B cell (primary cell): ENCODE data around the gene GPR156. TPM values are rescaled to one million over a fixed set of nuclear protein-coding genes. Genes with fewer than 3 reads are reported as not detected.

Experiments
- ATAC-seq: fragments of 200-7000 bp; cut with Tn5 transposase; one replicate; pipeline ENCODE4 v1.10.0; 2021; ENCODE audit warnings: low read depth, mild to moderate bottlenecking, moderate number of reproducible peaks, moderate library complexity
- CTCF ChIA-PET: fragments of 350-600 bp; sonication (Branson Sonifier 250); formaldehyde crosslinking; loops from one replicate; lab custom pipeline; 2021; ENCODE audit warnings: antibody characterized with exemption, inconsistent platforms; lab: Charles Lee
- POLR2A ChIA-PET: fragments of 350-600 bp; sonication (Branson Sonifier 250); formaldehyde crosslinking; loops from one replicate; lab custom pipeline; 2021; ENCODE audit warnings: antibody characterized with exemption; lab: Charles Lee
- DNase-seq: peaks from one replicate; pipeline ENCODE4 v3.0.0; 2013
- H2AFZ ChIP-seq: 2 replicates; pipeline ENCODE4 v1.6.1; 2012; ENCODE audit warnings: mild to moderate bottlenecking, low read depth, low read length; ENCODE audit not compliant: insufficient read depth, poor library complexity, severe bottlenecking
- H3K27ac ChIP-seq, 2 donors: 1 replicate in 1 of 2; 2 replicates in 1 of 2; pipeline ENCODE4 v1.5.1; 2012 to 2013; ENCODE audit warnings: low read length in 2 of 2, mild to moderate bottlenecking in 2 of 2, moderate library complexity in 1 of 2
- H3K27me3 ChIP-seq, 4 experiments: fragments of 200-600 bp in 1 of 4; sonication (generic) in 1 of 4; replicated peaks in 1 of 4; 1 replicate in 2 of 4; 2 replicates in 2 of 4; pipeline versions ENCODE4 v1.6.1 to v1.7.0; 2013 to 2016; ENCODE audit warnings: low read length in 3 of 4, mild to moderate bottlenecking in 2 of 4, mixed read lengths in 1 of 4, moderate library complexity in 1 of 4; ENCODE audit not compliant: insufficient read depth in 4 of 4, control insufficient read depth in 3 of 4; ENCODE audit errors: control extremely low read depth in 1 of 4
- H3K36me3 ChIP-seq, 2 experiments: replicated peaks in 1 of 2; 1 replicate in 1 of 2; 2 replicates in 1 of 2; pipeline versions ENCODE4 v1.6.1 to v1.7.1; 2013; ENCODE audit warnings: low read length in 1 of 2; ENCODE audit not compliant: insufficient read depth in 2 of 2, control insufficient read depth in 1 of 2; ENCODE audit errors: control extremely low read depth in 1 of 2, extremely low read depth in 1 of 2
- H3K4me1 ChIP-seq, 2 donors: fragments of 200-600 bp in 1 of 2; sonication (generic) in 1 of 2; 1 replicate in 1 of 2; 2 replicates in 1 of 2; pipeline versions ENCODE4 v1.5.1 to v1.6.1; 2013 to 2017; ENCODE audit warnings: low read length in 2 of 2; ENCODE audit not compliant: control insufficient read depth in 2 of 2, insufficient read depth in 2 of 2
- H3K4me2 ChIP-seq: replicated peaks from 2 replicates; pipeline ENCODE3; 2012; ENCODE audit warnings: mild to moderate bottlenecking, low read depth, low read length; ENCODE audit not compliant: poor library complexity, severe bottlenecking
- H3K4me3 ChIP-seq, 5 experiments: fragments of 200-600 bp in 1 of 5; sonication (generic) in 1 of 5; 1 replicate in 3 of 5; 2 replicates in 2 of 5; pipeline versions ENCODE4 v1.5.1 to v1.7.0; 2011 to 2016; ENCODE audit warnings: low read length in 4 of 5, mild to moderate bottlenecking in 4 of 5, low read depth in 2 of 5, control low read depth in 1 of 5, moderate library complexity in 1 of 5; ENCODE audit not compliant: insufficient read depth in 1 of 5; ENCODE audit errors: control extremely low read depth in 1 of 5, extremely low read depth in 1 of 5
- H3K79me2 ChIP-seq: fragments of 200-600 bp; sonication (generic); one replicate; pipeline ENCODE4 v1.6.0; 2016; ENCODE audit warnings: low read length; ENCODE audit not compliant: control insufficient read depth, insufficient read depth
- H3K9ac ChIP-seq: fragments of 200-600 bp; sonication (generic); 2 replicates; pipeline ENCODE4 v1.6.1; 2017; ENCODE audit warnings: mild to moderate bottlenecking, low read length, moderate library complexity
- H3K9me3 ChIP-seq, 3 donors: one replicate each; pipeline versions ENCODE4 v1.6.1 to v1.7.1; 2013; ENCODE audit warnings: low read length in 2 of 3; ENCODE audit not compliant: control insufficient read depth in 2 of 3, insufficient read depth in 1 of 3; ENCODE audit errors: control extremely low read depth in 1 of 3
- H4K20me1 ChIP-seq: 2 replicates; pipeline ENCODE4 v1.6.0; 2012; ENCODE audit warnings: mild to moderate bottlenecking, low read length; ENCODE audit not compliant: insufficient read depth, control insufficient read depth, poor library complexity, severe bottlenecking
- H3K27ac Mint-ChIP-seq: one replicate; pipeline ENCODE4 v1.8.0; 2021; ENCODE audit warnings: mixed read lengths
- H3K27me3 Mint-ChIP-seq: one replicate; pipeline ENCODE4 v1.8.0; 2021; ENCODE audit warnings: mixed read lengths
- H3K4me1 Mint-ChIP-seq: one replicate; pipeline ENCODE4 v1.8.0; 2021; ENCODE audit warnings: mixed read lengths
- H3K4me3 Mint-ChIP-seq: one replicate; pipeline ENCODE4 v1.8.0; 2021; ENCODE audit warnings: mixed read lengths
- H3K9me3 Mint-ChIP-seq: one replicate; pipeline ENCODE4 v1.8.0; 2022; ENCODE audit warnings: mixed read lengths; ENCODE audit not compliant: insufficient read depth
- EZH2 ChIP-seq: IDR thresholded peaks from 2 replicates; pipeline ENCODE4 v1.6.1; 2012; ENCODE audit warnings: borderline replicate concordance, low read depth, mild to moderate bottlenecking, moderate library complexity, low read length; ENCODE audit not compliant: insufficient read depth, poor library complexity, severe bottlenecking
- WGBS: methylation state at CpG from one replicate; pipeline ENCODE4 v1.1.5; 2013; ENCODE audit warnings: missing lambda C conversion rate; ENCODE audit not compliant: insufficient coverage; 5-methylcytosine and 5-hydroxymethylcytosine counted together
- intact Hi-C: fragments of 100-400 bp; cut with micrococcal nuclease; formaldehyde crosslinking; loops from one replicate; pipeline ENCODE4 v1.10.0; 2022
- polyA plus RNA-seq: library from polyadenylated mRNA; depleted of rRNA; stranded (reverse); fragments of >200 nt; gene quantifications from 2 replicates; pipeline ENCODE4 v1.2.3, GENCODE V29; 2012
- total RNA-seq, 2 donors: library from RNA; stranded (reverse); fragments of 120-200 nt in 1 of 2; gene quantifications; 1 replicate in 1 of 2; 2 replicates in 1 of 2; pipeline versions ENCODE4 v1.2.3 to v1.2.4, GENCODE V29; 2013 to 2022
- TF ChIP-seq, protein P1 (sequence below): fragments of 200-600 bp; IDR thresholded peaks from one replicate; pipeline ENCODE4 v1.8.0; 2022; ENCODE audit warnings: antibody characterized with exemption, mild to moderate bottlenecking

The GPR156 gene
- total and polyA plus RNA-seq, 2 donors (not counting 1 experiment from before 2014, with no cell fraction given), result 0.03 to 0.20 TPM

DNA sequence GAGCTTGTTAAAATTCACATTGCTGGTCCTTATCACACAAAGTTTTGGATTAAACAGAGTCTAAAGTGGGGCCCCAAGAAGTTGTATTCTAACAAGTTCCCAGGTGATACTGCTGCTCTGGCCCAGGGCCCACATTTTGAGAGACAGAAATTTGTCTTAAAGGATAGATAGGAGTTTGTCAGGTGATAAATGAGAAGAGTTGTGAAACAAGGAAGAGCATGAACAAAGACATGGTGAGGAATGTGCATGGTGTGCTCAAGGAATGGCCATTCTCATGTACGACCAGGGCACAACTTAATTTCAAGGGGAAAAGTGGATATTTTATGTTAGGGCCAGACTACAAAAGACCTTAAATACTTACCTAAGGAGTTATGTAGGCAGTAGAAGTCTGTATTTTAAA lies 75.6 kb downstream of the GPR156 start:
- Mint-ChIP-seq H3K9me3 (no peaks in the 10 kb centered on the region), H3K4me3 (no peak overlapping the region), H3K27ac (no peak overlapping the region), H3K27me3 (peaks cover 18% of the 10 kb centered on the region), H3K4me1 (no peaks in the 10 kb centered on the region)
- no CpG with 5 or more reads among the region's 1 CpG for WGBS
- Histone ChIP-seq H3K36me3 (no peaks in the 10 kb centered on the region), H3K4me3 (no peak overlapping the region), H3K9ac (no peak overlapping the region), H3K27me3 (no peaks in the 10 kb centered on the region), H3K9me3 (peaks cover 0 to 1% (median 0%) of the 10 kb centered on the region in 3 donors), H2AFZ (no peak overlapping the region), H3K27ac (no peak overlapping the region), H3K79me2 (no peaks in the 10 kb centered on the region), H3K4me1 (no peaks in the 10 kb centered on the region), H4K20me1 (no peaks in the 10 kb centered on the region), H3K4me2 (no peak overlapping the region)
- ChIA-PET CTCF (interaction anchor here (1.1 kb wide), 1 partner anchor 318 kb away, joined by 3 read pairs; no protein-coding TSS in a partner anchor), POLR2A (no interaction called here)
- TF ChIP-seq, protein P1, sequence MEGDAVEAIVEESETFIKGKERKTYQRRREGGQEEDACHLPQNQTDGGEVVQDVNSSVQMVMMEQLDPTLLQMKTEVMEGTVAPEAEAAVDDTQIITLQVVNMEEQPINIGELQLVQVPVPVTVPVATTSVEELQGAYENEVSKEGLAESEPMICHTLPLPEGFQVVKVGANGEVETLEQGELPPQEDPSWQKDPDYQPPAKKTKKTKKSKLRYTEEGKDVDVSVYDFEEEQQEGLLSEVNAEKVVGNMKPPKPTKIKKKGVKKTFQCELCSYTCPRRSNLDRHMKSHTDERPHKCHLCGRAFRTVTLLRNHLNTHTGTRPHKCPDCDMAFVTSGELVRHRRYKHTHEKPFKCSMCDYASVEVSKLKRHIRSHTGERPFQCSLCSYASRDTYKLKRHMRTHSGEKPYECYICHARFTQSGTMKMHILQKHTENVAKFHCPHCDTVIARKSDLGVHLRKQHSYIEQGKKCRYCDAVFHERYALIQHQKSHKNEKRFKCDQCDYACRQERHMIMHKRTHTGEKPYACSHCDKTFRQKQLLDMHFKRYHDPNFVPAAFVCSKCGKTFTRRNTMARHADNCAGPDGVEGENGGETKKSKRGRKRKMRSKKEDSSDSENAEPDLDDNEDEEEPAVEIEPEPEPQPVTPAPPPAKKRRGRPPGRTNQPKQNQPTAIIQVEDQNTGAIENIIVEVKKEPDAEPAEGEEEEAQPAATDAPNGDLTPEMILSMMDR, result no peak
- TF ChIP-seq EZH2, result no peak
- ATAC-seq (no peak), DNase-seq (no peak)
- intact Hi-C loops, result no loop called here

DNA sequence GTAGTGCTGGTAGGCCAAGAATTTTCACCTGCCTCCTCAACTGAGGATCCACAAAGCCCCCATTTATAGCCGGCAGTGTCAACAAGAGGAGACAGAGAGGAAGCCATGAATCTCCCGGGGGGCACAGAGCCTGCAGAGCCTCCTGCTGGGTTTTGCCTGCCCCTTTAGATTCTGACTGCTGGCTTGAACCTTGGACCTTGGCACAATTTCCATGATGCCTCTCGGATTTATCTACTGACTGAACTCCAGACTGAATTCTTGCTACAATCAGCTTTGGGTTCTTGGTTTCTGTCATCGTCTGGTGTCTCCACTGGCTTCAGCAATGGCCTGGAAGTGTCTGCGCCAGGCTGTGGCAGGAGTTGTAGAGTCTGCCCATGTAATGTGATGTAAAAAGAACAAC lies 80.7 kb downstream of the GPR156 start:
- DNase-seq (no peak), ATAC-seq (no peak)
- H3K9me3 ChIP-seq, result peaks cover 0 to 1% (median 0%) of the 10 kb centered on the region in 3 donors
- H3K27me3 Mint-ChIP-seq, result peaks cover under 1% of the 10 kb centered on the region
- H3K79me2 ChIP-seq, result no peaks in the 10 kb centered on the region
- no peaks in the 10 kb centered on the region for H4K20me1 ChIP-seq
- H3K4me2 ChIP-seq, result no peak overlapping the region
- H3K27me3 ChIP-seq, result no peaks in the 10 kb centered on the region
- no peak for TF ChIP-seq EZH2
- TF ChIP-seq, protein P1, result no peak
- POLR2A ChIA-PET, result no interaction called here
- H3K4me3 ChIP-seq, result no peak overlapping the region
- CTCF ChIA-PET, result no interaction called here
- no peak overlapping the region for H2AFZ ChIP-seq
- no peak overlapping the region for H3K4me3 Mint-ChIP-seq
- no peaks in the 10 kb centered on the region for H3K4me1 ChIP-seq
- H3K27ac Mint-ChIP-seq, result no peak overlapping the region
- no peaks in the 10 kb centered on the region for H3K36me3 ChIP-seq
- no peaks in the 10 kb centered on the region for H3K9me3 Mint-ChIP-seq
- intact Hi-C loops, result no loop called here
- no peak overlapping the region for H3K9ac ChIP-seq
- WGBS, result 85% methylated on average over 5 of the region's 5 CpGs
- H3K27ac ChIP-seq, result no peak overlapping the region
- H3K4me1 Mint-ChIP-seq, result no peaks in the 10 kb centered on the region
